ENCODE measurements around the gene TAOK2.

Gene TAOK2

DNA sequence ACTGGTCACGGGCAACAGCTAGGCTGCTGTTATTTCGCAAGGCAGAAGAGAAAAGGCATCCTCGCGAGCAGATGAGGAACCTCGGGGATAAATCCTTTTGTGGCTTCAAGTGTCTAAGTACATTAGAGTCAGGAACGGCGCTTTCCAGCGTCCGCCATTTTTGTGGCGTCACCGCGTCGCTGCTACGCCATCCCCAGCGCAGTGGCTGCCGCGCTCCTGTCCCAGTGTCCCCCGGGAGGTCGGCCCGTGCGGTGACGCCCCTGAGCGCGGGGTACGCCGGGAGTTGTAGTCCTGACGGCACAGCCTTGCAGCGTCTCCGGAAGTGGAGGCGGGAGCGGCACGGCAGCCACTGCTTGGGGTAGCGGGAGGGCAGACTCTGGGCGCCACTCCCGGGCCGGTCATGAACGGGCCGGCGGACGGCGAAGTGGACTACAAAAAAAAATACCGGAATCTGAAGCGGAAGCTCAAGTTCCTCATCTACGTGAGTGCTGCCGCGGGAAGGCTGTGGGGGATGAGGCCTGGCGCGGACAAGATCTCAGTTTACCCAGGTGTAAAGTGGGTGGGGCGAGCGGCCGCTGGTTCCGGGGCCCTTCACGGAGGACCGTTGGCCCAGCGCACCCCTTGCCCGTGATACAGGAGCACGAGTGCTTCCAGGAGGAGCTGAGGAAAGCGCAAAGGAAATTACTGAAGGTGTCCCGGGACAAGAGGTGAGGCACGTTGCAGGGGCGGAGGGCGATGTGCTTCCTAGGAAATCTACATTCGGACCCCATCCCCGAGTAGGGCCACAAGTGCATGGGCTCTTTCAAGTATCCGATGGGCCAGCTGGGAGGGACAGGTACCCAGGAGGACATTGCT, 22.5 kb downstream of the TAOK2 start, which contains the start of gene INO80E:
INO80E (plus strand) TSS at position 331 of the 855 bp plus-strand sequence; CDS start at position 401, 70 bp downstream.
- Mint-ChIP-seq H3K27me3 (no peaks in the 10 kb centered on the region), H3K27ac (peak within 1 kb of the TSS; percentile 96 to 98), H3K9me3 (no peaks in the 10 kb centered on the region), H3K36me3 (ENCODE audit: insufficient read depth) (peaks cover 33% of the 10 kb centered on the region), H3K4me3 (peak within 1 kb of the TSS; percentile 96 to 99), H3K4me1 (ENCODE audit: low read depth in 2 of 2) (peaks cover 25 to 28% of the 10 kb centered on the region in 2 donors)
- ATAC-seq (replicated peaks) (peak; percentile 98), DNase-seq (peak; percentile 99 to 100 (median 99))

- ATAC-seq (replicated peaks) (no peak), DNase-seq (no peak)
- Mint-ChIP-seq H3K27ac (peak overlapping the region; percentile 72 to 96), H3K4me1 (ENCODE audit: low read depth in 2 of 2) (peaks cover 25 to 28% of the 10 kb centered on the region in 2 donors), H3K9me3 (no peaks in the 10 kb centered on the region), H3K36me3 (ENCODE audit: insufficient read depth) (peaks cover 29% of the 10 kb centered on the region), H3K4me3 (peak overlapping the region; percentile 96 to 99), H3K27me3 (no peaks in the 10 kb centered on the region)
These were observed 23.1 kb downstream of the TAOK2 start for GRCh38 chr16:29996766-29997250.

DNA sequence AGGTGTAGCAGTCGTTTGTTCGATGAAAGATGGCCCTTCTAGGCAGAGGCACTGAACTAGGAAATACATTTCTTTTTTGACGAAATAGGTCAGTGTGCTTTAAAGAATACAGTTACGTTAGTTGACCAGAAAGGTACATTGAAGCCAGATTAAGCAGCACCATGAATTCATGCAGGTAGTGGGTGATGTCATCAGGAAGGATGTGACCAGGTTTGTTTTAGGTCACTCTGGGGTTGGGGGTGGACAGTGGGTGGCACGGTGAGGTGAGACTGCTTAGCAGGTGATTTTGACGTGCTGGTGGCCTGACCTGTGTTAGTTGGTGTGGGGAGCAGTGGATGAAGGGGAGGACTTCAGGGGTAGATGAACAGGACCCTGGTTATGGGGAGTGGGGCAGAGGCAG, 25.9 kb downstream of the TAOK2 start:
- no peak for ATAC-seq (replicated peaks)
- H3K9me3 Mint-ChIP-seq, result no peaks in the 10 kb centered on the region
- H3K4me1 Mint-ChIP-seq (ENCODE audit: low read depth in 2 of 2), result peaks cover 29 to 30% of the 10 kb centered on the region in 2 donors
- peaks cover 23% of the 10 kb centered on the region for H3K36me3 Mint-ChIP-seq (ENCODE audit: insufficient read depth)
- H3K27ac Mint-ChIP-seq, result peak overlapping the region; percentile 55 to 86
- H3K27me3 Mint-ChIP-seq, result no peaks in the 10 kb centered on the region
- DNase-seq, result no peak
- no peak overlapping the region for H3K4me3 Mint-ChIP-seq

DNA sequence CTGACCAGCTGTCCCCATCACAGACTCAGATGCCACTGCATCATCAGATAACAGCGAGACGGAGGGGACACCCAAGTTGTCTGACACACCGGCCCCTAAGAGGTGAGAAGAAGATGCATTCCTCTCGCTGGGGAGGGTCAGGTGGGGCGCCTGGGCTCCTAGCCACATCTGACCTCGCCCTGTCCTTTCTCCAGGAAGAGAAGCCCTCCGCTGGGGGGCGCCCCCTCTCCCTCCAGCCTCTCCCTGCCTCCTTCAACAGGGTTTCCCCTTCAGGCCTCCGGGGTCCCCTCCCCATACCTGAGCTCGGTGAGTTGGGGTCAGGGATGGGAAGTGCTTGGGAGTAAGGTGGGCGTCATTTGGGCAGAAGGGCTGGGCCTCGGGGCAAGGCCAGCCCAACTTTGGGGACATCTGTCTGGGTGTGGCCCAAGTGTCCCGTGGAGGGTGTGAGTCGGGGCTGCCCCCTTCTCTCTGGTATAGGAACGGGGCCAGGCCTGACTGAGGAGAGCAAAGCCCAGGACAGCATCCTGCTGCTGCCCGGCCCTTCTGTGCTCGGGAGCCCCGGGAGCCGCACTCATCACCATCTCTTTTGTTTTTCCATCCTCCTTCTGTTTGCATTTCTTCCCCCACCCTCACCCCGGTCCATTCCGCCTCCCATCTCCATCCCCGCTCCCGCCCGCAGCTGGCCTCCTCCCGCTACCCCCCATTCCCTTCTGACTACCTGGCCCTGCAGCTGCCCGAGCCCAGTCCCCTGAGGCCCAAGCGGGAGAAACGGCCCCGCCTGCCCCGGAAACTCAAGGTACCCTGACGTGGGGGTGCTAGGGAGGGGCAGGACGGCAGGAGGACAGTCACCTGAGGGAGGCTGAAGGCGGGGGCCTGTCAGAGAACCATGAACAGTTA, 27.3 kb downstream of the TAOK2 start:
- peaks cover 23 to 27% of the 10 kb centered on the region in 2 donors for H3K4me1 Mint-ChIP-seq (ENCODE audit: low read depth in 2 of 2)
- no peaks in the 10 kb centered on the region for H3K27me3 Mint-ChIP-seq
- ATAC-seq (replicated peaks), result no peak
- H3K36me3 Mint-ChIP-seq (ENCODE audit: insufficient read depth), result peaks cover 12% of the 10 kb centered on the region
- DNase-seq, result no peak
- peak overlapping the region; percentile 41 for H3K27ac Mint-ChIP-seq
- no peaks in the 10 kb centered on the region for H3K9me3 Mint-ChIP-seq
- H3K4me3 Mint-ChIP-seq, result no peak overlapping the region

DNA sequence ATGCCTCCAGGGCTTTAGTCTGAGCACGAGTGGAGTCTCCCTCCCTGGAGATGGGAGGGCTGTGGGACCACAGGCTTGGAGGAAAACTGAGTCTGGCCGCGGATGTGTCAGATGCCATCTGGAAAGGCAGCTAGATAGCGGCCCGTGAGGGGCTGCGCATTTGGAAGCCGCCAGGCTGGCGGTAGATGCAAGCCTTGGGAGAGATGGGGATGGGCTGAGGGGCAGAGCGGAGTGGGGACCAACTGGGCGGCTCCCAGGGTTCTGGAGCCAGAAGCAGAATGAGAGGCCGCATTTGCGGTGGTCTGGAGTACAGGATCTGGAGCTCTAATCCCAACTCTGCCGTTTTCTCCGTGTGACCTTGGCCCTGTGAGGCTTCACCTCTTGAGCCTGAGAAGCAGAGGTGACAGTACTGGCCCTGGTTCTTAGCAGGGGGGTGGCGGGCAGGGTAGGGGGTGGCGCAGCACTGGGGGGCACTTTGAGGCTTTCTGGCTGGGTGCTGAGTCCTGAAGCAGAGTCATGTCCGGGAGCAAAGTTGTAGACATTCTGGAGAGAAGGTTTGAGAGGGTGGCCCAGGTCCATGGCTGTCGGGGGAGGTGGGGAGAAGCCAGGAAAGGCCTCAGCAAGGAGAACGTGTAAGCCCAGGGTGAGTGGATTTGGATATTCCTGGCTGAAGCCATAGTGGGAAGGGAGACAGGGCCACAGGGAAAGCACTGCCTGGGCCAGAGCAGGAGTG, 29.1 kb downstream of the TAOK2 start:
- H3K36me3 Mint-ChIP-seq (ENCODE audit: insufficient read depth), result peaks cover 8% of the 10 kb centered on the region
- DNase-seq, result no peak
- H3K27ac Mint-ChIP-seq, result peak overlapping the region in 1 of 2 donors; percentile 74
- no peaks in the 10 kb centered on the region for H3K9me3 Mint-ChIP-seq
- H3K27me3 Mint-ChIP-seq, result peaks cover 0 to 2% of the 10 kb centered on the region in 2 donors
- no peak overlapping the region for H3K4me3 Mint-ChIP-seq
- peaks cover 12 to 17% of the 10 kb centered on the region in 2 donors for H3K4me1 Mint-ChIP-seq (ENCODE audit: low read depth in 2 of 2)
- ATAC-seq (replicated peaks), result no peak

DNA sequence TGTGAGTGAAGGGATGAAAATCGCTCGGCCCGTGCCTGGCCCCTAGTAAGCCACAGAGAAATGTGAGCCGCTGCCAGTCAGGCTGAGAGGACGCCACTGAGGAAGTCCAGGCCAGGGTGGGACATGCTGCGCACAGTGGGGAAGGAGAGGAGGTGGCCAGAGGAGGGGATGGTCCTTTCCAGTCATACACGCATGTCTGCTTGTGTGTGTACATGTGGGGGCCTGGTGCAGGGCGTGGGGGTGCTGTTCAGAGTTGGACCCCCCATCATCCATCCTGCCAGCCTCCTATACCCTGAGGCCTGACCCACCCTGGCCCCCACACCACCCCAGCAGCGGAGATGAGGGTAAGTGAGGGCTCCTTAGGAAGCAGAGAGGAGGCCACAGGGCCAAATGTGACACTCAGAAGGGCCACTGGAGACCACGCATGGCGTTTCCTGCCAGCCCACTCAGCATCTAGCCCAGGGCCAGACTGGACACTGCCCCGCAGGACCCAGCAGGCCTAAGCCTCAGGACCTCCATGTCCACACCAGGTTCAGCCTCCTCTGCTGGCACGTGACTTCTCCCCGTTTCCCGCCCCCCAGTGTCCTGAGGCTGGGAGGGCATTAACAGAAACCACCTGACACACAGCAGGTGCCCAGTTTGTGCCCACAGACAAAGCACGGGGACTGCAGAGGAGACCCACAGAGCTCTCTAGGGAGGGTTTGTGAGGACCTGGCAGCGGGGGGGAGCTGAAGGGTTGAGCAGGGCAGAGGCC, 30.2 kb downstream of the TAOK2 start:
- Mint-ChIP-seq H3K36me3 (ENCODE audit: insufficient read depth) (peaks cover 4% of the 10 kb centered on the region), H3K9me3 (no peaks in the 10 kb centered on the region), H3K27ac (peak overlapping the region in 1 of 2 donors; percentile 31), H3K4me1 (ENCODE audit: low read depth in 2 of 2) (peaks cover 12 to 15% of the 10 kb centered on the region in 2 donors), H3K4me3 (no peak overlapping the region), H3K27me3 (peaks cover 6 to 13% of the 10 kb centered on the region in 2 donors)
- ATAC-seq (replicated peaks) (no peak), DNase-seq (no peak)

DNA sequence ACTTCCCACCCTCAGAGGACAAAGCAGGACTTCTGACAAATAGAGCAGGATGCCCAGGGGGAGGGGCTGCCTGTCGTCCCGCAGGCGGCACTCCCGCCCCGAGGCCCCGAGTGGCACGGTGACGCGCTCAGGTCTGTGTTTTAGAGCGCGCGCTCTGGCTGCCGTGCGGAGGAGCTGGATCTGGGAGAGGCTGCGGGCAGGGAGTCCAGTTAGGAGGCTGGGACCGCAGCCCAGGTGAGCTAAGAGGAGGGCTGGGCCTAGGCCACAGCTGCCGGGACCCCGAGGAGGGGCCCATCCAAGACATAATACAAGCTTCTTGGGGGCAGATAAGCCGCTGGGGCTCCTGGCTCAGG, 30.7 kb downstream of the TAOK2 start:
- ATAC-seq (replicated peaks), result no peak
- peaks cover 10 to 13% of the 10 kb centered on the region in 2 donors for H3K4me1 Mint-ChIP-seq (ENCODE audit: low read depth in 2 of 2)
- H3K9me3 Mint-ChIP-seq, result no peaks in the 10 kb centered on the region
- no peak overlapping the region for H3K4me3 Mint-ChIP-seq
- H3K36me3 Mint-ChIP-seq (ENCODE audit: insufficient read depth), result peaks cover 3% of the 10 kb centered on the region
- DNase-seq, result no peak
- peaks cover 10 to 19% of the 10 kb centered on the region in 2 donors for H3K27me3 Mint-ChIP-seq
- peak overlapping the region in 1 of 2 donors; percentile 31 for H3K27ac Mint-ChIP-seq

DNA sequence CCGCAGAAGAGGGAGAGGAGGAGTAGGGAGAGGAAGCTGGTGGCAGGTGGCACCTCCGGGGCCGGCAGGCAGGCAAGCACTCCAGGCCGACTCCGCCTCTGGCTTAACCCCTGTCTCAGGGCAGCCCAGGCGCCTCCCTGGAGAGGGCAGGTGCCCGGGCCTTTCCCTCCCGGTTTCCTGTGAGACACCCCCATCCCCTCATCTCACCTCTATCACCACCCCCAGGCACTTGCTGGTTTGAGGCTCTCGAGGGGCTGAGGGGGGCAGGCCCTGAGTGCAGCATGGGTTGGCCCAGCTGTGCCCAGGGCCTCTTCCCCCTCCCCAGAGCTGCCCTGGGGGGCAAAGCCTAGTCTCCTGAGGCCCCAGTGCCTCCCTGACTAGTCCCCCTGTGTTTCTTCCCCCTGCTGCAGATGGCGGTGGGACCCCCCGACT, 31.2 kb downstream of the TAOK2 start:
- no peak overlapping the region for H3K27ac Mint-ChIP-seq
- no peak for ATAC-seq (replicated peaks)
- H3K4me1 Mint-ChIP-seq (ENCODE audit: low read depth in 2 of 2), result peaks cover 10% of the 10 kb centered on the region in 2 donors

GRCh38 chr16:30005341-30006094, 31.9 kb downstream of the TAOK2 start:
- peak; percentile 27 to 33 (median 33) for DNase-seq
- no peaks in the 10 kb centered on the region for H3K9me3 Mint-ChIP-seq

More for the DNA sequence above, 31.2 kb downstream of the TAOK2 start:
- H3K9me3 Mint-ChIP-seq, result no peaks in the 10 kb centered on the region
- DNase-seq, result no peak
- peaks cover 12 to 23% of the 10 kb centered on the region in 2 donors for H3K27me3 Mint-ChIP-seq
- no peak overlapping the region for H3K4me3 Mint-ChIP-seq
- H3K36me3 Mint-ChIP-seq (ENCODE audit: insufficient read depth), result peaks cover 3% of the 10 kb centered on the region

DNA sequence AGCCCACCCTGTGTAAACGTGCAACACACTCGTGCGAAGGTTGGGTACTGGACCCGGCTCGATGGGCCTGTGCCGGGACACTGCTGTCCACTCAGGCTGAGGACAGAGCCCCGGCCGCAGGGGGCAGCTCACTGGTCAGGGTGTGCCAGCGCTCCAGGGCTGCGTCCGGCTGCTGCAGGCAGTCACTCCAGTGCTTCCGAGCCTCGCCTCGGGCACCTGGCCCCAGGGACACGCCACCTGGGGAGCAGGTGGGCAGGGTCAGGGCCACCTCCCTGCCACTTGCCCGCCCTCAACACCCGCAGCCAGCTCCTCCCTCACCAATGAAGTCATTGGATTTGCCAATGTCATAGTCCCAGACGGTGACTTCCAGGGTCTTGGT, 32.4 kb downstream of the TAOK2 start:
- Mint-ChIP-seq H3K4me1 (ENCODE audit: low read depth in 2 of 2) (peaks cover 14 to 16% of the 10 kb centered on the region in 2 donors), H3K36me3 (ENCODE audit: insufficient read depth) (peaks cover 7% of the 10 kb centered on the region), H3K27ac (no peak overlapping the region), H3K4me3 (no peak overlapping the region), H3K9me3 (no peaks in the 10 kb centered on the region), H3K27me3 (peaks cover 20 to 34% of the 10 kb centered on the region in 2 donors)
- no peak for ATAC-seq (replicated peaks)
- no peak for DNase-seq

More at GRCh38 chr16:30005341-30006094, 31.9 kb downstream of the TAOK2 start:
- no peak overlapping the region for H3K4me3 Mint-ChIP-seq
- peaks cover 6% of the 10 kb centered on the region for H3K36me3 Mint-ChIP-seq (ENCODE audit: insufficient read depth)
- peak; percentile 76 for ATAC-seq (replicated peaks)
- H3K27ac Mint-ChIP-seq, result no peak overlapping the region
- peaks cover 18 to 30% of the 10 kb centered on the region in 2 donors for H3K27me3 Mint-ChIP-seq
- peaks cover 14 to 15% of the 10 kb centered on the region in 2 donors for H3K4me1 Mint-ChIP-seq (ENCODE audit: low read depth in 2 of 2)

- ATAC-seq (replicated peaks) (no peak), DNase-seq (no peak)
- Mint-ChIP-seq H3K27me3 (peaks cover 24 to 39% of the 10 kb centered on the region in 2 donors), H3K27ac (no peak overlapping the region), H3K9me3 (no peaks in the 10 kb centered on the region), H3K4me3 (no peak overlapping the region), H3K4me1 (ENCODE audit: low read depth in 2 of 2) (peaks cover 15 to 18% of the 10 kb centered on the region in 2 donors), H3K36me3 (ENCODE audit: insufficient read depth) (peaks cover 7% of the 10 kb centered on the region)
These were observed 33.1 kb downstream of the TAOK2 start for GRCh38 chr16:30006659-30007377.
